ENCODE results near the gene CACNG7.
"Not testable (repeated sequence)": the region's sequence is repeated elsewhere in the genome, so short reads cannot be mapped to it uniquely, and the experiment has no call there.

Gene CACNG7
- 0 reads per million in 3 experiments for total RNA-seq

- no peak for DNase-seq
Observed at GRCh38 chr19:53908935-53909415, at the start of gene CACNG7. TSS of gene CACNG7 (plus strand) at chr19:53909278. CDS start at chr19:53912832, 3,554 bp downstream.

- DNase-seq: no peak
Observed at GRCh38 chr19:53864308-53864836, 44.7 kb upstream of the CACNG7 start.

- DNase-seq: no peak
Observed at GRCh38 chr19:53865523-53865917, 43.6 kb upstream of the CACNG7 start.

- peak; percentile 72 for DNase-seq
Observed at GRCh38 chr19:53865918-53866864, 42.9 kb upstream of the CACNG7 start.

GRCh38 chr19:53866865-53867224, 42.2 kb upstream of the CACNG7 start:
- no peak for DNase-seq

GRCh38 chr19:53867225-53868090, 41.6 kb upstream of the CACNG7 start, which contains the start of gene MYADM:
TSS of gene MYADM (plus strand) at chr19:53867883. CDS start at chr19:53873530, 5,647 bp downstream.
- peak; percentile 100 for DNase-seq

GRCh38 chr19:53868091-53868891, 40.8 kb upstream of the CACNG7 start:
- peak; percentile 49 for DNase-seq

- peak; percentile 88 for DNase-seq
Observed at GRCh38 chr19:53868892-53869804, 39.9 kb upstream of the CACNG7 start.

- DNase-seq: not testable (repeated sequence)
Observed at GRCh38 chr19:53869805-53870484, 39.1 kb upstream of the CACNG7 start.

GRCh38 chr19:53870485-53870844, 38.6 kb upstream of the CACNG7 start:
- DNase-seq: no peak

GRCh38 chr19:53871454-53871853, 37.6 kb upstream of the CACNG7 start:
- DNase-seq: no peak

GRCh38 chr19:53872762-53873161, 36.3 kb upstream of the CACNG7 start:
- no peak for DNase-seq

- DNase-seq: no peak
Observed at GRCh38 chr19:53873773-53874605, 35.1 kb upstream of the CACNG7 start.

GRCh38 chr19:53874606-53874990, 34.5 kb upstream of the CACNG7 start:
- DNase-seq: no peak

- DNase-seq: no peak
Observed at GRCh38 chr19:53875602-53876325, 33.3 kb upstream of the CACNG7 start.

GRCh38 chr19:53876651-53877224, 32.3 kb upstream of the CACNG7 start:
- no peak for DNase-seq

- DNase-seq: peak; percentile 64
Observed at GRCh38 chr19:53877361-53877766, 31.7 kb upstream of the CACNG7 start.

GRCh38 chr19:53878776-53879139, 30.3 kb upstream of the CACNG7 start:
- no peak for DNase-seq

All from central memory CD4-positive, alpha-beta T cell (primary cell).